HFF-Myc (cell line): ENCODE measurements around the gene YWHAH.

Experiments used
- DNase-seq: peaks from one replicate; pipeline ENCODE4 v3.0.0-alpha.2; 2011; ENCODE audit warnings: low read depth; ENCODE audit errors: extremely low read depth
- H3K4me3 ChIP-seq: replicated peaks from 2 replicates; pipeline ENCODE4 v1.5.1; 2011; ENCODE audit warnings: low read depth, mild to moderate bottlenecking, control low read depth, low read length
- CTCF ChIP-seq: IDR thresholded peaks from 2 replicates; pipeline ENCODE4 v1.5.1; 2012; ENCODE audit warnings: mild to moderate bottlenecking, low read depth, low read length, control low read depth; ENCODE audit errors: missing control alignments

Gene YWHAH

DNA sequence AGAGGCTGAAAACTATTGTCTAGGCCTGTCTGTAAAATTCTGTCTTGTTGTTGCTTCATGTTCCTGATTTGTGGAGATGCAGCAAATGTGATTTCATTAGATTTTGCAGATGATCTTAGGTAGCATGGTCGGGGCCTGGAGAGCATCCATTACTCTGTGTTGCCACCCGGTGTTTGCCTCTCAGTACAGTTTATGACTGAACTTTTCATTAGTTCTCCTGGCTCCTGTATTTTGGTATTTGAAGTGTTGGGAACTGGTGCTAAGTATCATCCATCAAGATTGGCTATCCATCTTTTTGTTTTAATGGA is 7.7 kb downstream of the YWHAH start:
- TF ChIP-seq CTCF: no peak
- H3K4me3 ChIP-seq: no peak overlapping the region
- no peak for DNase-seq

- TF ChIP-seq CTCF: no peak
- DNase-seq: no peak
- H3K4me3 ChIP-seq: no peak overlapping the region
Measured at GRCh38 chr22:31952472-31952871, 8.1 kb downstream of the YWHAH start.

DNA sequence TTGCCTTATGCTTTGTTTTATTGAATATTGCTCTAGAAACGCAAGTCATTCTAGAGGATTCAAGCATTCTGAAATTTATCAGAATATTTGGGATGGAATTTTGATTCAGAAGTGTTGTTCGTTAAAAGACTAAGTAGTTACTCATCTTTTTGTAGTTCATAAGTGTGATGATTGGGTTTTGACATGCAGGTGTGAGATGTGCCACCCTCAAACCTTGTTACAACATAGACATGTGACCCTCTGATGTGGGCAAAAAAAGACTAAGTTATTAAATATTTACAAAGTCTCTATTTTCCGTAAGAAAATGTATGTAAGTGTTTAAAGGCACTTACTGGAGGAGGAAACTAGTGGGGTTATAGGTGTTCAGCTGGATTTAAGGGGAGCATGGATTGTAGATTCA is 8.9 kb downstream of the YWHAH start:
- H3K4me3 ChIP-seq: no peak overlapping the region

GRCh38 chr22:31954535-31955523 is 10.5 kb downstream of the YWHAH start:
- TF ChIP-seq CTCF: no peak
- DNase-seq: no peak
- H3K4me3 ChIP-seq: no peak overlapping the region

More for the DNA sequence above, 8.9 kb downstream of the YWHAH start:
- no peak for TF ChIP-seq CTCF
- DNase-seq: no peak

GRCh38 chr22:31956360-31956759 is 12.0 kb downstream of the YWHAH start:
- no peak for TF ChIP-seq CTCF
- no peak for DNase-seq
- H3K4me3 ChIP-seq: no peak overlapping the region

GRCh38 chr22:31957970-31958594 is 13.7 kb downstream of the YWHAH start:
- DNase-seq: no peak
- H3K4me3 ChIP-seq: no peak overlapping the region
- TF ChIP-seq CTCF: no peak
